NCI-H128 (cell line): ENCODE results near the gene LIN7C.
"Not testable (repeated sequence)": the region's sequence is repeated elsewhere in the genome, so short reads cannot be mapped to it uniquely, and the experiment has no call there.

ENCODE experiments used
- DNase-seq: peaks from one replicate; lab custom pipeline; 2025; ENCODE audit not compliant: unreplicated experiment; lab: John Stamatoyannopoulos, UW

Gene LIN7C

GRCh38 chr11:27506200-27507182, at the start of gene LIN7C:
Gene LIN7C, minus strand, starts transcription at chr11:27506769. Its CDS starts 17 bp downstream, at chr11:27506752.
- DNase-seq, result peak; percentile 77

- DNase-seq, result no peak
Measured at GRCh38 chr11:27555264-27555663, 48.7 kb upstream of the LIN7C start.

- DNase-seq, result no peak
Measured at GRCh38 chr11:27553186-27553585, 46.6 kb upstream of the LIN7C start.

- DNase-seq, result no peak
Measured at GRCh38 chr11:27552341-27552740, 45.8 kb upstream of the LIN7C start.

DNA sequence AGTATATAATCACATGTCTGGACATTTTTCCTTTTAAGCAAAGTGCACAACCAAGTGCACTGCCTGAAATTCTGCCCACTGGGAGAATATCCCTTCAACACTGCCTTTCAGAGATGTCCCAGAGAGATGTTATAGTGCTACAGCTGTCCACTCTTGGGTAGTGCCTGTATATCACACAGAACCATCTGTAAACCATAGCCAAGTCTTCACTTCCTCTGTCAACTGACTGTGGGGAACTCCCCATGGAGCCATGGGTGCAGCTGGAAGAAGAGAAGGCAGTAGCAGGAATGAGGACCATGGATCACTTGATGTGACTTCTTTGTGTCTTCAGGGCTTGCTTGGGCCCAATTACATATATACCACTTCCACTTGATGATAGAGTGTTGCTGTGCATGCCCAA, 44.6 kb upstream of the LIN7C start:
- no peak for DNase-seq

GRCh38 chr11:27545946-27546345, 39.4 kb upstream of the LIN7C start:
- DNase-seq, result no peak

GRCh38 chr11:27545035-27545434, 38.5 kb upstream of the LIN7C start:
- no peak for DNase-seq

GRCh38 chr11:27541790-27542189, 35.2 kb upstream of the LIN7C start:
- no peak for DNase-seq

- no peak for DNase-seq
Measured at GRCh38 chr11:27540051-27540450, 33.5 kb upstream of the LIN7C start.

GRCh38 chr11:27535103-27535502, 28.5 kb upstream of the LIN7C start:
- no peak for DNase-seq

- DNase-seq, result no peak
Measured at GRCh38 chr11:27532652-27533325, 26.2 kb upstream of the LIN7C start.

GRCh38 chr11:27528712-27529111, 22.1 kb upstream of the LIN7C start:
- DNase-seq, result no peak

- no peak for DNase-seq
Measured at GRCh38 chr11:27526535-27526934, 20.0 kb upstream of the LIN7C start.

DNA sequence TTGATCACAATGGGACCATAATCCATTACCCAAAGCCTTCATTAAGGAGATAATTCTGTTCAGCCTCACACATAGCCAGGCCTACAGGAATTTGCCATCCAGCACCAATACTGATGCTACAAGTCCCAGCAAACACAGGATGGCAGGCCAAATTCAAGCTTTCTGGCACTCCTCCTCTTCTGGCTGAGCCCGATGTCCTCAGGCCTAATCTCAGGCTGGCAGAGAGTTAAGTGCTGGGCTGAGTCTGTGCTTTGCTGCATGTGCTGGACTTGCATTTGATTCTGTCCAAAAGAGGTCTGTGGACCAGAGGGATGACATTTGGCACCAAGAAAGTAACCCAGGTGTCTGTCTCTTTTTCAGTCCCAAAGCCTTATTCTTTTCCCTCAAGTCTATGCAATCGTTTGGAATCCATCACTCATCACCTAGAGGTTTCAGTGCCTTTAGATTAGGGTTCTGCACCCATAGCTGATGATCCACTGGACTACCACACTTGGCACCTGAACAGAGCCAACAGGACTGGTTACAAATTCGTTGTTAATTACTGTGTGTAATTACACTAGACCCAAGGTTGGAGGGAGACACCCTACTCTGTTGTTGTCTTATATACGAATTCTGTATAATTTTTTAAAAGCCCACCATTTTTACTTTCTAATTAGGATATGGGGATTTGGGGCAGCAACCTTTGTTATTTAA, 19.4 kb upstream of the LIN7C start:
- no peak for DNase-seq

- no peak for DNase-seq
Measured at GRCh38 chr11:27524155-27524554, 17.6 kb upstream of the LIN7C start.

DNA sequence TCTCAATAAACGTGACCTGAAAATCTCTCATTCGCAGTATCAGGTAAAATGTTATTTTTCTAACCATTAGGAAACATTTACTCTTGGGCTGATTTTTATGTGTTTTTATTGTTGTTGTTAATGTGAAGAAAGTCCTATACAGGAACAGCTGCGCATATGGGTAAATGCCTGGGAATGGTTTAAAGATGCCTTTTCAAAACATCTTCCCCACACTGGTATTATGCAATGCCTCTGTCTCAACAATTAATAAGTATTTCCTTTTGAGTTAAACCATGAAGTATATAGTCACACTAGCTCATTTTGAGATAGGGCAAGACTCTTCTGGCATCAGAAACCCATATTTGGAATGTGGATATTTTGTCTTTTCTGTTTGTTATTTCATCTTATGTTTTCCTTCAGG, 13.7 kb upstream of the LIN7C start:
- no peak for DNase-seq

DNA sequence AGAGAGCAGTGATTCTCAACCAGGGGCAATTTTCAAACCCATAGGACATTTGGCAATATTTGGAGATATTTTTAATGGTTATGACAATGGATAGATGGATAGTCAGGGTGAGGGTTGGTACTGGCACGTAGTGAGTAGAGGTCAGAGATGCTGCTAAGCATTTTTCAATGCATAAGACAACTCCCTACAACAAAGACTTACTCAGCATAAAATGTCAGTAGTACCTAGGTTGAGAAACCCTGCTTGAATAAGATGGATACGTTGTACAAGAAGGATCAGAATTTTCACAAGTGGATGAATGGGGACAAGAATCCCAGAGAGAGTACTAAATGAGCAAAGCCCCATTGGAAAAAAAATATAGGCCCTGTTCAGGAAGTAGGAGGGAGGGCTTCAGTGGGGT, 11.9 kb upstream of the LIN7C start:
- no peak for DNase-seq

DNA sequence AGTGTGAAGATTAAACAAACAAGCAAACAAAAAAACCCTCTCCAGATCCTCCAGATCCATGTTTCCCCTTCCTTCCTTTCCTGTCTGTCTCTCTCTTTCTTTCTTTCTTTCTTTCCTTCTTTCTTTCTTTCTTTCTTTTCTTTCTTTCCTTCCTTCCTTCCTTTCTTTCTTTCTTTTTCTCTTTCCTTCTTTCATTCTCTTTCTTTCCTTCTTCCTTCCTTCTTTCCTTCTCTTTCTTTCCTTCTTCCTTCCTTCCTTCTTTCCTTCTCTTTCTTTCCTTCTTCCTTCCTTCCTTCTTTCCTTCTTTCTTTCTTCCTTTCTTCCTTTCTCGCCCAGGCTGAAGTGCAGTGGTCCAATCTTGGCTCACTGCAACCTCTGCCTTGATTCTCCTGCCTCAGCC, 10.9 kb upstream of the LIN7C start:
- not testable (repeated sequence) for DNase-seq

DNA sequence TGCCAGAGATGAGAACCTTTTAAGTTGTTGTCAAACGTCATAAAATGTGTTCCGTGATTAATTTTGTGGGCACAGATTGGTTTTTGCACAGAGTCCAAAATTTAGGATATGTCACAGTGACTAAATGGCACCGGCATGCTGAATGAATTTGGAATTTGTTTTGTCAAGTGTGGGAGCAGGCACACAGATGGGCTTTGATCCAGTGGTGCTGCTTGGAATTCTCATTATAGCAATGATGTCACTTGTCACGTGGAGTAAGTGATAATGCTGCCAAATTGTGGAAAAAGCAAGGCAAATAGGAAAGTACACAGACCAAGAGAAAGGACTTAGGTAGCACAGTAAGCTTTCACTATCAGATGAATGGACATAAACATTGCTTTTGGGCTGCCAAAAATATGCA, 8.0 kb upstream of the LIN7C start:
- DNase-seq, result no peak

DNA sequence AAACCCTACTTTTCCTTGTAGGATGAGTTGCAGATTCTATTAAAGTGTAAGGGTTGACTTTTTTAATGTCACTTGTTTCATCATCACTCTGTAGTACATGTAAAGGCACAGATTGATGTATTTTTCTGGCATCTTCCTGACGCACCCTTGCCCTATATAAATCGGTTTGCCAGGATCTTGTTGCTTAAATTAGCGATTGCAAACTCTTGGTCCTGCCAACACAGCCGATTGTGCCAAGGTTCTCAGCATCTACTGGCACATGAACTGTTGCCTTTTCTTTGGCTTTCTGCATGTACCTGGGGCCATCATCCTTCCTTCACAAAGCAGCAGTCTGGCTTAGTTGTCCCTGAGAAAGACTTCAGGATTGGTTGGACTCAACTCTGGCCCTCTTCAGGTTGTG, 7.5 kb upstream of the LIN7C start:
- DNase-seq, result no peak

DNA sequence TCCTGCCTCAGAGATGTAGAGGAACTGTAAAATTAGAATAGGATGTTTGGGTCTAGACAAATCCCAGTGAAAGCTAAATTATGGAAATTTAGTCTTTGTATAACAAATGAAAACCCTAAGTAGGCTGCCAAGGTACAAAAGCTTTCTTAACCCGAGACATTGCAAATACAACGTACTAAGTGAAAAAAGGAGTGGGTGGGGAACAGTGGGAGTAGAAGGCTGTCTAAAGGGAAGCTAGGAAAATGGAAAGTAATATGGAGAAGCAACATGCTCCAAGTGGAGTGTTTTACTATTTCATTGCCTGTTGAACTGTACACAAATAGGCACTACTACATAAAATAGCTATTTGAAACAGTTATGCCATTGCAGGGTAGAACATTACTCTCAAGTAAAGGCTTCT, 6.8 kb upstream of the LIN7C start:
- no peak for DNase-seq

DNA sequence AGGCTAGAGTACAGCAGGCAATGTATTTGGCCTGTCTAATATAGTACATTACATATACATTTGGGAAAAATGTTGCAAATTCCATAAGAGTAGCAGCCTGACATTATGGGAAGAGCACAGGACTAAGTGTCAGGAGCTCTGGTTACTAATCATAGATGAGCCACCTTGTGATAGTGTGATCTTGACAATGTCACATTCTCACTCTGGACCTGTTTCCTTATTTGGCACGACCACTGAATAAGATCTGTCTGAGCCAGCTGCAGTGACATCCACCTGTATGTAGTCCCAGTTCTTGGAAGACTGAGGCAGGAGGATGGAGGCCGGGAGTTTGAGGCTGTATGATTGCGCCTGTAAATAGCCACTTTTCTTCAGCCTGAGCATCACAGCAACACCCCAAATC, 5.7 kb upstream of the LIN7C start:
- DNase-seq, result no peak
